HCT116 (cell line): ENCODE measurements around the gene EPHA6. TPM values are rescaled to one million over a fixed set of nuclear protein-coding genes. Genes with fewer than 3 reads are reported as not detected.

Experiments used
- ATAC-seq: fragments of 200-7000 bp; cut with Tn5 transposase; 2 replicates; pipeline ENCODE4 v1.9.1; 2020; ENCODE audit warnings: mild to moderate bottlenecking, moderate library complexity
- BruUV-seq: library from RNA; stranded (reverse); fragments of 400-500 nt; replicated peaks from 2 replicates; lab custom pipeline; 2021; lab: Mats Ljungman, UMichigan
- CTCF ChIA-PET: fragments of 300-600 bp; sonication (Branson Sonifier 250); formaldehyde crosslinking; loops from one replicate; lab custom pipeline; 2021; ENCODE audit warnings: antibody characterized with exemption; lab: Charles Lee
- POLR2A ChIA-PET: fragments of 300-600, 350-600 bp; sonication (Branson Sonifier 250); formaldehyde crosslinking; loops from one replicate; lab custom pipeline; 2021; ENCODE audit warnings: antibody characterized with exemption; lab: Charles Lee
- RAD21 ChIA-PET, 2 experiments: fragments of 300-600 bp; sonication (Branson Sonifier 250); formaldehyde crosslinking; loops; one replicate each; lab custom pipeline; 2023; ENCODE audit warnings: low total read pairs in 2 of 2; ENCODE audit not compliant: uncharacterized antibody in 2 of 2, unreplicated experiment in 2 of 2, low non-redundant PET in 1 of 2; lab: Charles Lee
- DNase-seq: peaks from one replicate; pipeline ENCODE4 v3.0.0-alpha.2; 2010; ENCODE audit warnings: low read depth, low spot score
- H2AFZ ChIP-seq: fragments of 200-600 bp; shearing (Covaris generic), sonication (generic); 2 replicates; pipeline ENCODE4 v1.6.1; 2017; ENCODE audit warnings: low read depth, mixed run types, mixed read lengths, antibody characterized with exemption, low read length; ENCODE audit not compliant: poor library complexity, severe bottlenecking
- H3K27ac ChIP-seq: 2 replicates; pipeline ENCODE4 v1.5.1; 2012; ENCODE audit warnings: low read depth, low read length
- H3K27me3 ChIP-seq: fragments of 200-600 bp; sonication (generic); 2 replicates; pipeline ENCODE4 v1.6.1; 2016; ENCODE audit warnings: mixed run types, low read length, mixed read lengths; ENCODE audit not compliant: insufficient read depth
- H3K36me3 ChIP-seq, 2 experiments: fragments of 200-500 bp in 1 of 2; fragments of 200-600 bp in 1 of 2; sonication (Bioruptor generic) in 1 of 2; sonication (generic) in 1 of 2; 2 replicates each; pipeline versions ENCODE4 v1.5.1 to v1.6.1; 2014 to 2016; ENCODE audit warnings: low read length in 2 of 2, inconsistent platforms in 1 of 2, mixed read lengths in 1 of 2, mixed run types in 1 of 2; ENCODE audit not compliant: insufficient read depth in 2 of 2, control insufficient read depth in 1 of 2
- H3K4me1 ChIP-seq, 2 experiments: fragments of 200-600 bp in 1 of 2; sonication (generic) in 1 of 2; 2 replicates each; pipeline versions ENCODE4 v1.5.1 to v1.6.1; 2012 to 2017; ENCODE audit warnings: low read length in 2 of 2, inconsistent platforms in 1 of 2, mild to moderate bottlenecking in 1 of 2, mixed read lengths in 1 of 2, mixed run types in 1 of 2, moderate library complexity in 1 of 2; ENCODE audit not compliant: insufficient read depth in 2 of 2, control insufficient read depth in 1 of 2
- H3K4me2 ChIP-seq: fragments of 200-600 bp; sonication (generic); 2 replicates; pipeline ENCODE4 v1.6.1; 2017; ENCODE audit warnings: mixed run types, low read length, mixed read lengths
- H3K4me3 ChIP-seq, 2 experiments: fragments of 200-600 bp in 1 of 2; sonication (generic) in 1 of 2; replicated peaks in 1 of 2; 2 replicates each; pipeline ENCODE4 v1.5.1; 2011 to 2016; ENCODE audit warnings: low read length in 2 of 2, control low read depth in 1 of 2, low read depth in 1 of 2, mild to moderate bottlenecking in 1 of 2, mixed read lengths in 1 of 2, mixed run types in 1 of 2
- H3K79me2 ChIP-seq: fragments of 200-600 bp; sonication (generic); 2 replicates; pipeline ENCODE4 v1.6.1; 2017; ENCODE audit warnings: mild to moderate bottlenecking, mixed run types, low read length, moderate library complexity, mixed read lengths; ENCODE audit not compliant: insufficient read depth
- H3K9ac ChIP-seq: fragments of 200-600 bp; sonication (generic); 2 replicates; pipeline ENCODE4 v1.6.1; 2016; ENCODE audit warnings: low read length, mixed read lengths
- H3K9me2 ChIP-seq: fragments of 200-600 bp; sonication (generic), shearing (Covaris generic); 2 replicates; pipeline ENCODE4 v1.6.1; 2017; ENCODE audit warnings: mixed run types, mild to moderate bottlenecking, moderate library complexity; ENCODE audit not compliant: insufficient read depth
- H3K9me3 ChIP-seq, 2 experiments: fragments of 200-500 bp in 1 of 2; fragments of 200-600 bp in 1 of 2; sonication (Bioruptor generic) in 1 of 2; sonication (generic) in 1 of 2; 2 replicates each; pipeline ENCODE4 v1.6.1; 2014 to 2017; ENCODE audit warnings: low read length in 2 of 2, mixed read lengths in 2 of 2, inconsistent platforms in 1 of 2, low read depth in 1 of 2, mild to moderate bottlenecking in 1 of 2, mixed run types in 1 of 2, moderate library complexity in 1 of 2; ENCODE audit not compliant: control insufficient read depth in 1 of 2, insufficient read depth in 1 of 2
- H4K20me1 ChIP-seq: fragments of 200-600 bp; sonication (generic), shearing (Covaris generic); 2 replicates; pipeline ENCODE4 v1.6.1; 2017; ENCODE audit warnings: mixed run types, mild to moderate bottlenecking, moderate library complexity; ENCODE audit not compliant: insufficient read depth
- CBX3 ChIP-seq: IDR thresholded peaks from 2 replicates; pipeline ENCODE4 v1.6.1; 2012; ENCODE audit warnings: low read depth
- CEBPB ChIP-seq: IDR thresholded peaks from 2 replicates; pipeline ENCODE4 v1.6.1; 2012; ENCODE audit warnings: low read depth
- ELF1 ChIP-seq: IDR thresholded peaks from 2 replicates; pipeline ENCODE4 v1.6.1; 2012; ENCODE audit warnings: low read depth, borderline replicate concordance
- EZH2 ChIP-seq: fragments of 200-600 bp; sonication (generic); IDR thresholded peaks from 2 replicates; pipeline ENCODE4 v1.6.1; 2017; ENCODE audit warnings: antibody characterized with exemption, mixed run types
- EZH2phosphoT487 ChIP-seq: fragments of 200-600 bp; IDR thresholded peaks from 2 replicates; pipeline ENCODE4 v1.6.1; 2018; ENCODE audit warnings: antibody characterized with exemption, borderline replicate concordance
- POLR2AphosphoS5 ChIP-seq: IDR thresholded peaks from 2 replicates; pipeline ENCODE4 v1.6.1; 2011; ENCODE audit warnings: mild to moderate bottlenecking, low read depth, low read length, moderate library complexity
- SIN3A ChIP-seq: IDR thresholded peaks from 2 replicates; pipeline ENCODE4 v1.6.1; 2012; ENCODE audit warnings: low read depth
- SP1 ChIP-seq: IDR thresholded peaks from 2 replicates; pipeline ENCODE4 v1.6.1; 2012; ENCODE audit warnings: low read depth
- TCF7L2 ChIP-seq: IDR thresholded peaks from 2 replicates; pipeline ENCODE4 v1.7.0; 2011; ENCODE audit warnings: borderline replicate concordance, inconsistent platforms; ENCODE audit not compliant: insufficient read depth, insufficient read length; ENCODE audit errors: extremely low read depth
- YY1 ChIP-seq: IDR thresholded peaks from 2 replicates; pipeline ENCODE4 v1.6.1; 2011; ENCODE audit warnings: low read length, low read depth, moderate library complexity, mild to moderate bottlenecking; ENCODE audit not compliant: insufficient replicate concordance; ENCODE audit errors: extremely low read depth
- ZFX ChIP-seq: fragments of 450-650 bp; IDR thresholded peaks from 2 replicates; pipeline ENCODE4 v1.6.1; 2017
- intact Hi-C: fragments of 100-400 bp; cut with micrococcal nuclease; formaldehyde crosslinking; loops from 2 replicates; pipeline ENCODE4 v1.10.0; 2022
- total RNA-seq: library from RNA; stranded (reverse); gene quantifications from one replicate; pipeline ENCODE4 v1.2.1, GENCODE V29; 2021; ENCODE audit not compliant: unreplicated experiment
- TF ChIP-seq, protein P1 (sequence below): IDR thresholded peaks from 2 replicates; pipeline ENCODE4 v1.6.1; 2012
- TF ChIP-seq, protein P2 (sequence below): IDR thresholded peaks from 2 replicates; pipeline ENCODE4 v1.6.1; 2012

Gene EPHA6
- total RNA-seq, 1 experiment from 2014 or later = not detected

DNA sequence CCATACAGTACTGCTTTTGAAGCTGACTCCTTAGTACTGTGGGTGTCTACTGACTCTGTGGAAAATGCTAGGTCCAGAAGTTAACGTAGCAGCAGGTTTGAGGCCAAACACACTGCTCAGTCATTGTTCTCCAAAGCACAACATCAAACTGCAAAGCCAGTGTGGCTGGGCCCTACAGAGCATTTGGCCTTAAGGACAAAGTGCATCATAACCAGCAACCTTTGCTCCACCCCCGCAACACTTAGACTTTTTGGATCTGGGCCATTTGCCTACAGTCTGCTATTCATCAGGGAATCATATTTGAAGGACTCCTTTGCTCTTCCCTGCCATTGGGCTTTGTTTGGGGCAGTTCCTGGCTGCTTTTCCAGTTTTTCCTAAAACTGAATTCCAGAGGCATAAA, 907.1 kb downstream of the EPHA6 start:
- ATAC-seq = no peak
- TF ChIP-seq CBX3 = no peak
- TF ChIP-seq SP1 = no peak
- no peak for TF ChIP-seq CEBPB
- TF ChIP-seq POLR2AphosphoS5 = no peak
- TF ChIP-seq ZFX = no peak
- no peak for TF ChIP-seq TCF7L2
- TF ChIP-seq, protein P1, sequence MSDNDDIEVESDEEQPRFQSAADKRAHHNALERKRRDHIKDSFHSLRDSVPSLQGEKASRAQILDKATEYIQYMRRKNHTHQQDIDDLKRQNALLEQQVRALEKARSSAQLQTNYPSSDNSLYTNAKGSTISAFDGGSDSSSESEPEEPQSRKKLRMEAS = no peak
- TF ChIP-seq, protein P2, sequence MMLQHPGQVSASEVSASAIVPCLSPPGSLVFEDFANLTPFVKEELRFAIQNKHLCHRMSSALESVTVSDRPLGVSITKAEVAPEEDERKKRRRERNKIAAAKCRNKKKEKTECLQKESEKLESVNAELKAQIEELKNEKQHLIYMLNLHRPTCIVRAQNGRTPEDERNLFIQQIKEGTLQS = no peak
- TF ChIP-seq EZH2 = no peak
- no peak for TF ChIP-seq EZH2phosphoT487
- no peak for TF ChIP-seq YY1
- no peak for TF ChIP-seq SIN3A
- no peak for TF ChIP-seq ELF1
- TF ChIP-seq, all 23 proteins: peak for 0
- H3K9ac ChIP-seq = no peak overlapping the region
- H3K79me2 ChIP-seq = no peaks in the 10 kb centered on the region
- no peak for DNase-seq
- no peaks in the 10 kb centered on the region for H3K9me3 ChIP-seq
- no peaks in the 10 kb centered on the region for H3K9me2 ChIP-seq
- intact Hi-C loops = no loop called here
- H3K27ac ChIP-seq = no peak overlapping the region
- no peak overlapping the region for H3K4me3 ChIP-seq
- H3K36me3 ChIP-seq = no peaks in the 10 kb centered on the region
- H2AFZ ChIP-seq = no peak overlapping the region
- RAD21 ChIA-PET = no interaction called here
- CTCF ChIA-PET = no interaction called here
- H4K20me1 ChIP-seq = no peaks in the 10 kb centered on the region
- H3K27me3 ChIP-seq = peaks cover 5% of the 10 kb centered on the region; the same call in 1 of the 2 replicates
- POLR2A ChIA-PET = no interaction called here
- BruUV-seq = no TSS peak
- H3K4me2 ChIP-seq = no peak overlapping the region
- no peaks in the 10 kb centered on the region for H3K4me1 ChIP-seq
